ENCODE measurements around the gene DSG3. TPM values are rescaled to one million over a fixed set of nuclear protein-coding genes. Genes with fewer than 3 reads are reported as not detected.
A peak's percentile ranks its signal among the peaks of the same experiment; 100 is the strongest.

DSG3 gene
- total RNA-seq, 1 experiment from 2014 or later = 0.04 TPM

GRCh38 chr18:31513189-31513935 is 65.8 kb downstream of the DSG3 start:
- peak overlapping the region in 2 of 3 experiments; percentile 10 to 27; a peak in 2 of 7 replicates for H3K27ac Mint-ChIP-seq
- Histone ChIP-seq H4K8ac (replicated peaks; ENCODE audit: insufficient read length, low read depth, low read length) (no peak overlapping the region), H2AK5ac (ENCODE audit: insufficient read length, low read length) (no peak overlapping the region)

More at GRCh38 chr18:31513189-31513935, 65.8 kb downstream of the DSG3 start:
- DNase-seq = no peak
- Histone ChIP-seq H3K27ac (ENCODE audit: insufficient read length, low read depth, low read length) (no peak overlapping the region), H4K20me1 (ENCODE audit: control insufficient read depth, insufficient read depth, insufficient read length) (no peaks in the 10 kb centered on the region), H3K9me3 (ENCODE audit: control insufficient read depth, low read depth, low read length) (no peaks in the 10 kb centered on the region), H3K9ac (ENCODE audit: extremely low read depth, insufficient read length, low read length) (no peak overlapping the region), H3K23ac (ENCODE audit: insufficient read length, low read depth, low read length) (no peak overlapping the region), H2BK12ac (ENCODE audit: insufficient read length, low read depth, low read length) (no peak overlapping the region), H3T11ph (ENCODE audit: low read length) (no peak overlapping the region), H2AFZ (ENCODE audit: low read length) (no peak overlapping the region), H2BK5ac (ENCODE audit: insufficient read length, low read length) (no peak overlapping the region), H3K27me3 (ENCODE audit: insufficient read depth, low read length) (no peaks in the 10 kb centered on the region), H2BK20ac (ENCODE audit: low read depth, low read length, poor library complexity, severe bottlenecking) (no peak overlapping the region), H3K14ac (ENCODE audit: insufficient read depth, low read length) (no peak overlapping the region), H3K56ac (ENCODE audit: insufficient read length, low read depth, low read length) (no peak overlapping the region), H3K4me1 (ENCODE audit: insufficient read depth, low read length) (peaks cover 6% of the 10 kb centered on the region; the same call in 1 of the 2 replicates), H2BK15ac (ENCODE audit: low read depth, low read length) (no peak overlapping the region), H3K23me2 (ENCODE audit: insufficient read length, low read depth, low read length, poor library complexity, severe bottlenecking) (no peaks in the 10 kb centered on the region), H3K79me1 (ENCODE audit: insufficient read depth, low read depth, low read length, poor library complexity, severe bottlenecking) (peaks cover 3% of the 10 kb centered on the region), H3K4me2 (ENCODE audit: insufficient read depth, insufficient read length, low read length) (no peak overlapping the region), H2BK120ac (ENCODE audit: low read depth, low read length, poor library complexity, severe bottlenecking) (no peak overlapping the region), H3K18ac (ENCODE audit: insufficient read length, low read depth, low read length) (no peak overlapping the region), H4K5ac (ENCODE audit: insufficient read length, low read depth, low read length) (no peak overlapping the region), H4K91ac (ENCODE audit: insufficient read length, low read depth, low read length) (no peak overlapping the region), H3K4ac (ENCODE audit: low read depth, low read length) (no peak overlapping the region), H3K79me2 (ENCODE audit: insufficient read depth, low read length) (peaks cover 17% of the 10 kb centered on the region; the same call in 1 of the 2 replicates)
- Mint-ChIP-seq H3K4me3 (no peak overlapping the region), H3K36me3 (ENCODE audit: insufficient read depth in 1 of 3, low read depth in 3 of 3) (peaks cover 0 to 5% (median 2%) of the 10 kb centered on the region in 3 experiments; a peak in 4 of 7 replicates), H3K27me3 (ENCODE audit: low read depth) (no peaks in the 10 kb centered on the region), H3K9me3 (no peaks in the 10 kb centered on the region), H3K4me1 (peaks cover 24 to 34% of the 10 kb centered on the region in 2 experiments)
- WGBS (ENCODE audit: extremely low coverage, insufficient read length, low lambda C conversion rate) = no CpG with 5 or more reads among the region's 4 CpGs
- TF ChIP-seq CTCF (conservative IDR thresholded peaks at IDR 0.05) = no peak
